Hematopoietic multipotent progenitor cell (in vitro differentiated cells): ENCODE results near the gene DVL1. TPM values are rescaled to one million over a fixed set of nuclear protein-coding genes. Genes with fewer than 3 reads are reported as not detected.

Experiments
- DNase-seq, 3 donors: peaks; one replicate each; pipeline ENCODE4 v3.0.0-alpha.2; 2011 to 2015; ENCODE audit warnings: low read depth in 2 of 3, low spot score in 2 of 3
- total RNA-seq: library from RNA; depleted of rRNA; stranded (reverse); fragments of >200 nt; gene quantifications from one replicate; pipeline ENCODE4 v1.2.3, GENCODE V29; 2012

Gene DVL1
- total RNA-seq, 1 donor = 52.5 TPM

- DNase-seq = no peak
Measured at GRCh38 chr1:1356796-1357401, 7.7 kb upstream of the DVL1 start.

- no peak for DNase-seq
Measured at GRCh38 chr1:1356166-1356795, 7.1 kb upstream of the DVL1 start.

- DNase-seq = no peak
Measured at GRCh38 chr1:1355416-1355815, 6.2 kb upstream of the DVL1 start.

- no peak for DNase-seq
Measured at GRCh38 chr1:1354271-1355247, 5.3 kb upstream of the DVL1 start.

DNA sequence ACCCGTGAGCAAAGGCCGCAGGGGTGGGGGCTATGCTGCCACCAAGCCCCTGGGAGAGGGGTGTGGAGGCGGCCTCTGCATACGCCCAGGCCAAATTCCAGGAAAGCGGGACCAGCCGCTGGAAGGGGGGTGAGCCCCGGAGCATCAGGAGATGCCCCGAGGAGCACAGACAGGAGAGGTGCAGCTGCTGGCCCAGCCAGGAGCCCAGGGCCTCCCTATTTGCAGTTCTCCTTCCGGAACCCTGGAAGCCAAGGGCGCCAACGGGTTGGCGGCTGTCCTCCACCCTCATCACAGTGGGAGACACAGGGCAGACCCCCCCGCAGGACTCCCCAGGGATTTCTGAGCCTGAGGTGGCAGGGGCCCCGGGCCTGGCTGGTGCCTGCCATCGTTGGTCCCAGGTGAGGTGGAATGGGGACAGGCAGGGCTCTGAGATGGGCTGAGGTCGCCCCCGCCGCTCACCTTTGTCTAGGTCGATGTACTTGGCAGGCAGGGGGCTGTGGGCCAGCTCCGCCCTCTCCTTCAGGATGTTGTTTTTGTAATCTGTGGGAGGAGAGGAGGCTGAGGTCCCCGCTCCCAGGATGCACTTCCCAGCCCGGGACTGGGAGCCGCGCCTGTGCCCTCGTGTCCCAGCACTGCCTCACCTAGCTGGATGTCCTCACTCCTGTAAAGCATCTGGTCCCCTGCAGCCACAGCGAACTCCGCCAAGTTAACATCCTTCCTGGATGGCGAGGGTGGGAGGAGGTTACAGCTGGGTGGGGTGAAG is 4.4 kb upstream of the DVL1 start:
- no peak for DNase-seq

DNA sequence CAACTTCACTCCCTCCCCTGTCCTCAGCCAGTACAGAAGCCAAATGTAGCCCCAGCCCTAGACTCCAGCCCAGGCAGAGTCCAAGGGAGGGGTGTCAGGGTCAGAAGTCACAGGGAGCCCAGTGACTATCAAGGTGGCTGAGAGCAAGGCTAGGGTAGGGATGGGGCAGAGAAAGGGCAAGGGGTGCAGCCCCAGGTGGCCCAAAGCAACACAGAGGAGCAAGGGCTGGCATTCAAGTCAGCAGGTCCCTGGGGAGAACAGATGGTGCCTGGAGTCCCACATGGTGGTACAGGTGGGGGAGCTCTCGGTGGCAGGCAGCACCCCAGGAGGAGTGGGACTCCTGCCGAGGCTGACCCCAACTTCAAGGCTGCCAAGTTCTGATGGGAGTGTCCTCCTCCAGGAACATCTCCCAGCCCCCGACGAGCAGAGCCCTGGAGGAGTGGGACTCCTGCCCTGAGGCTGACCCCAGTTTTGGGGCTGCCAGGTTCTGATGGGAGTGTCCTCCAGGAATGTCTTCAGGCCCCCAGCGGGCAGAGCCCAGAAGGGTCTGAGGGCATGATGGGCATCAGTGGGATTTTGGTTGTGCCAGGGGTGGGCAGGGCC is 3.7 kb upstream of the DVL1 start:
- no peak for DNase-seq

DNA sequence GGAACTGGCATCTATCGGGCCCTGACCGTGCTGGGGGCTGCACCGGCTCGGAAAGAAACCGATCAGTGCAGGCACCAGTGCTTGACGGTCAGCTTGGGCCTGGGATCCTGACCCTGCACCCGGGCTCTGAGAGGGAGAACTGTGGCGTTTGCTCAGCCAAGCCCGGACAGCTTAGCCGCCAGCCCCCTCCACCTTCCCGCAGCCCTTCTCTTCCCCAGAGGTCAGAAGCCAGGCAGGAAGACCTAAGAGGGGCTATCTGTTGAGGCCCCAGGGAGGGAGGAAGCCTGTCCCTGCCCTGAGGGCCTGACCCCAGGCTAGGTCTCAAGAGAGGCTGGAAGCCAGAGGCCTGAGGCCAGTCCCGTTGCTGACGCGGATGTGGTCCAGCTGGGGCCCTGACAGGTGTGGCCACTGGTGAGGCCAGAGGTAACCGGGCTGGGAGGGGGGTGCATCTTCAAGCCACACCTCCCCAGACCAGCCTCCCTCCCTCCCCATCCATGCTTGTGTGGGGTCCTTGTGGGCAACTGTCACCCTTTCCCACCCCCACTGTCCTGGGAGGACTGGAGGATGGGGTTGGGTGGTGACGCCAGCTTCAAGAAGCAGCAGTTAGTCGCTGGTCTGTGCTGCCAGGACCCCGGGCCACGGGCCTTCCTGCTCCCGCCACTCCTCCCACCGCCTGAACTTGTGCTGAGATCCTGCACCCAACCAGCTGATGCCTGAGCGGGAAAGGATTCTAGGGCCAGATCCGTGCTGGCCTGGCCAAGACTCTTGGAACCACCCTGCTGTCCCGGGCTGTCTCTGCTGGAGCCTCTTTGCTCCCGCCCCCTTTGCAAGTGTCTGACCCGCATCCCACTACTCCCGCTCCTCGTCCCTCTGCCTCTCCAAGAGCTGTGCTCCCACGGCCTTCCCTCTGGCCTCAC is 2.6 kb upstream of the DVL1 start:
- DNase-seq = no peak

GRCh38 chr1:1348420-1349255 is 580 bp downstream of the DVL1 start:
- no peak for DNase-seq

- no peak for DNase-seq
Measured at GRCh38 chr1:1347663-1348419, 1.4 kb downstream of the DVL1 start.

- no peak for DNase-seq
Measured at GRCh38 chr1:1347026-1347595, 2.1 kb downstream of the DVL1 start.

DNA sequence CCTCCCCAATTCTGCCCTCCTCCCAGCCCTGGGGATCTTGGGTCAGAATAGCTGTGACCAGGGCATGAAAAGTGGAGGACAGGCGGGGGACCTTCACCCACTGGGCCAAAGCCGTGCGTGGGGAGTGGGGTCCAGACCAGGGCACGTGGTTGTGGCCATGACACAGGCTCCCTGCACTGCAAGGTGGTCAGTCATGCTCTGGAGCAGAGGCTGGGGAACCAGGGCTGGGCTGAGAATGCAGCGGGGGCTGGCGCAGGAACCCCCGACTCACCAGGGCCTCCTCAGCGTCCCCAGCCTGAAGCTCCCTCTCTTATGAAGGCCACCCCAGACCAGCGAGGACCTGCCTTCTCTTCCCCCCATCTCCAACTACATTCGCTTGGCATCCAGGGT is 2.7 kb downstream of the DVL1 start:
- DNase-seq = no peak

DNA sequence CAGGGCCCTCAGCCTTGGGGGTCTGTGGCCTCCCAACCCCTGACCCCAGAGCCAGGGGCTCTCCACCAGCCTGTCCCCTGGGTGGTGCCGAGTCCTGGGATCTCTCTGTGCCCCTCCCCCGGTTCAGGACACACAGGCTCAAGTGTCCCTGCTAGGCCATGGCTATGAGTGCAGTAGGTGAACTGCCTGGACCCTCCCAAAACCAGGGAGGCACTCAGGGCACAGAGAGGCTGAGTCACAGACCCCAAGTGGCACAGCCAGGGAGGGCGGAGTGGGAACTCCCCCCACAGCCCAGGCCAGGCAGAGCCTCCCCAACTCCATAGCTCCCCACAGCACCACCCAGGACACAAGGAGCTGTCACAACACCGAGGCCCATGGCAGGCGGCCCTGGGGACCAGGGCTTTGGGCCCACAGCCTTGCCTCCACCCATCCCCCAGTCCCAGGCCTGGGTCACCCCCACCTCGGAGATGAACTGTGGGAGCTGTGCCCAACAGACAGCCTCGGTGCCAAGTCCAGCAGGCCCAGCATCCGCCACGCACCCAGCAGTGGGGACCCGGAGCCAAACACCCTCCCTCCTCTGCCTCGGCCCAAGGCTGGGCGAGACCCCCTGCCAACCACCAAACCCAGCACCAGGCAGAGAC is 3.2 kb downstream of the DVL1 start:
- no peak for DNase-seq

GRCh38 chr1:1345384-1345783 is 3.8 kb downstream of the DVL1 start:
- DNase-seq = no peak

DNA sequence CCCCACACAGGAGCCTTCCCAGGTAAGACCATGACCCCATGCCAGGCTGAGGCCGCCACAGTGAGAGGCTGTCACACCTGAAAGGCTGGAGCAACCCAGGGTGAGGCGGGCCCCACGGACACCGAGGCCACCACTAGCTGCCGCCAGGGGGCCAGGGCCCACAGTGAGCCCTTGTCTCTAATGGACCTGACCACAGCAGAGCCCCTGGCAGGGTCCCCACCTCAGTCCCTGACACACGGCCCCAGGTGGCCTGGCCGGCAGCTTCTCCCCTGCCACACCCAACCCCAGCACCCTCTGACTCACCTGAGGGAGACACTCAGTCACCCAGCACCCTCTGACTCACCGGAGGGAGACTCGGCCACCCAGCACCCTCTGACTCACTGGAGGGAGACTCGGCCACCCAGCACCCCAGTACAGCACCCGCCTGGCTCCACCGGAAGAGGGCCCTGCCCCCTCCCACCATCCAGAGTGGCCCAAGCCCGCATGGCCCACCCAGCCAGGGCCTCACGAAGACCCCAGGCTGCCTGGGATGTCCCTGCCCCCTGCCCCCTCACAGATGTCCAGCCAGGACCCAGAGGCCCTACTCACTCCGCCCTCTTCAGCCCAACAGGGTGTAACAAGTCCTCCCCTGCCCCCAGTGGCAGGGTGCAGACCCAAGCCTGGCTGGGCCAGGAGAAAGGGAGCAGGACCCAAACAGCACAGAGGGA is 4.4 kb downstream of the DVL1 start:
- DNase-seq = no peak

GRCh38 chr1:1343811-1344421 is 5.3 kb downstream of the DVL1 start:
- DNase-seq = no peak

- no peak for DNase-seq
Measured at GRCh38 chr1:1342584-1343115, 6.6 kb downstream of the DVL1 start.
